CD4-positive, alpha-beta T cell treated with Interleukin-6 for 4 hours (primary cell): Measurements from ENCODE around the gene ANKRD30BL.
A peak's percentile ranks its signal among the peaks of the same experiment; 100 is the strongest.
"Not testable (repeated sequence)": the region's sequence is repeated elsewhere in the genome, so short reads cannot be mapped to it uniquely, and the experiment has no call there.

ENCODE experiments used
- DNase-seq: peaks from one replicate; pipeline ENCODE4 v3.0.0-alpha.2; 2020; ENCODE audit warnings: mixed read lengths

Gene ANKRD30BL

GRCh38 chr2:132161161-132162124 is at the start of gene ANKRD30BL:
Gene ANKRD30BL, minus strand, starts transcription at chr2:132161952. Its CDS starts 247 bp downstream, at chr2:132161705.
- not testable (repeated sequence) for DNase-seq

GRCh38 chr2:132202866-132203265 is 41.1 kb upstream of the ANKRD30BL start:
- DNase-seq = not testable (repeated sequence)

- DNase-seq = not testable (repeated sequence)
Measured at GRCh38 chr2:132192854-132193253, 31.1 kb upstream of the ANKRD30BL start.

- not testable (repeated sequence) for DNase-seq
Measured at GRCh38 chr2:132167100-132167499, 5.3 kb upstream of the ANKRD30BL start.

- DNase-seq = not testable (repeated sequence)
Measured at GRCh38 chr2:132162125-132162660, 441 bp upstream of the ANKRD30BL start.

- DNase-seq = peak; percentile 7
Measured at GRCh38 chr2:132146774-132147173, 15.0 kb downstream of the ANKRD30BL start.
